Mucosa of gallbladder (tissue), 1 donor: ENCODE data around the gene INSL3. TPM values are rescaled to one million over a fixed set of nuclear protein-coding genes. Genes with fewer than 3 reads are reported as not detected.
A peak's percentile ranks its signal among the peaks of the same experiment; 100 is the strongest.

Source experiments
- DNase-seq: peaks from one replicate; pipeline ENCODE4 v3.0.0-alpha.2; 2020; ENCODE audit warnings: low spot score
- total RNA-seq: library from RNA; stranded (reverse); gene quantifications from one replicate; pipeline ENCODE4 v1.2.1, GENCODE V29; 2021
- donor health status: DM: no; HTN: no; CAD: no.

INSL3 gene
- total RNA-seq, result not detected

GRCh38 chr19:17821190-17821589 lies at the start of gene INSL3:
INSL3 (minus strand) TSS chr19:17821519; CDS start chr19:17821506, 13 bp downstream.
- DNase-seq, result no peak

- DNase-seq, result no peak
Measured at GRCh38 chr19:17869114-17869608, 47.8 kb upstream of the INSL3 start.

- no peak for DNase-seq
Measured at GRCh38 chr19:17868669-17869068, 47.4 kb upstream of the INSL3 start.

- DNase-seq, result no peak
Measured at GRCh38 chr19:17866964-17867486, 45.7 kb upstream of the INSL3 start.

GRCh38 chr19:17866312-17866963 lies 45.1 kb upstream of the INSL3 start:
- no peak for DNase-seq

- no peak for DNase-seq
Measured at GRCh38 chr19:17865364-17866311, 44.3 kb upstream of the INSL3 start.

- DNase-seq, result no peak
Measured at GRCh38 chr19:17863520-17864182, 42.3 kb upstream of the INSL3 start.

GRCh38 chr19:17862711-17863519 lies 41.6 kb upstream of the INSL3 start:
- no peak for DNase-seq

- no peak for DNase-seq
Measured at GRCh38 chr19:17861542-17862402, 40.5 kb upstream of the INSL3 start.

GRCh38 chr19:17860993-17861360 lies 39.7 kb upstream of the INSL3 start:
- no peak for DNase-seq

- no peak for DNase-seq
Measured at GRCh38 chr19:17860331-17860992, 39.1 kb upstream of the INSL3 start.

GRCh38 chr19:17859533-17860330 lies 38.4 kb upstream of the INSL3 start, which contains the start of gene RPL18A:
RPL18A (plus strand) TSS chr19:17859910; CDS start chr19:17859957, 47 bp downstream.
- peak; percentile 99 for DNase-seq

GRCh38 chr19:17855280-17856152 lies 34.2 kb upstream of the INSL3 start:
- DNase-seq, result peak; percentile 89

- no peak for DNase-seq
Measured at GRCh38 chr19:17854061-17854460, 32.7 kb upstream of the INSL3 start.

- DNase-seq, result peak; percentile 58
Measured at GRCh38 chr19:17848595-17849292, 27.4 kb upstream of the INSL3 start.

- DNase-seq, result peak; percentile 51
Measured at GRCh38 chr19:17847538-17848366, 26.4 kb upstream of the INSL3 start, which contains the start of gene JAK3. JAK3 (minus strand) TSS chr19:17847982; CDS start chr19:17844417, 3,565 bp downstream.
